Gastrocnemius medialis (tissue), 4 donors: Measurements from ENCODE around the gene OR10H2. TPM values are rescaled to one million over a fixed set of nuclear protein-coding genes. Genes with fewer than 3 reads are reported as not detected.
"Not testable (repeated sequence)": the region's sequence is repeated elsewhere in the genome, so short reads cannot be mapped to it uniquely, and the experiment has no call there.

Experiments used
- ATAC-seq, 2 donors: fragments of 150-250 bp; one replicate each; pipeline ENCODE4 v1.9.1; 2016
- DNase-seq, 2 donors: peaks; one replicate each; pipeline ENCODE4 v3.0.0-alpha.2; 2019
- H3K27ac ChIP-seq, 4 donors: fragments of 200-600 bp; sonication (generic); 1 replicate in 1 of 4; 2 replicates in 3 of 4; pipeline ENCODE4 v1.5.1; 2016 to 2018; ENCODE audit warnings: mild to moderate bottlenecking in 2 of 4, moderate library complexity in 1 of 4
- H3K27me3 ChIP-seq, 3 donors: fragments of 200-600 bp; sonication (generic) in 2 of 3; 1 replicate in 1 of 3; 2 replicates in 2 of 3; pipeline versions ENCODE4 v1.5.1 to v1.6.0; 2016 to 2019; ENCODE audit warnings: mild to moderate bottlenecking in 1 of 3, moderate library complexity in 1 of 3
- H3K36me3 ChIP-seq, 2 donors: fragments of 200-600 bp; sonication (generic) in 1 of 2; one replicate each; pipeline ENCODE4 v1.5.1; 2017 to 2018
- H3K4me1 ChIP-seq, 2 donors: fragments of 200-600 bp; sonication (generic) in 1 of 2; one replicate each; pipeline ENCODE4 v1.5.1; 2016 to 2017; ENCODE audit warnings: mild to moderate bottlenecking in 2 of 2
- H3K4me3 ChIP-seq, 4 donors: fragments of 200-600 bp; sonication (generic) in 3 of 4; 1 replicate in 1 of 4; 2 replicates in 3 of 4; pipeline ENCODE4 v1.5.1; 2016 to 2019; ENCODE audit warnings: mild to moderate bottlenecking in 2 of 4
- H3K9me3 ChIP-seq, 3 donors: fragments of 200-600 bp; sonication (generic) in 2 of 3; 1 replicate in 1 of 3; 2 replicates in 2 of 3; pipeline ENCODE4 v1.5.1; 2016 to 2019
- POLR2A ChIP-seq, 2 donors: fragments of 450-650 bp; IDR thresholded peaks; one replicate each; pipeline ENCODE4 v1.6.1; 2017; ENCODE audit warnings: antibody characterized with exemption in 2 of 2, mild to moderate bottlenecking in 2 of 2, moderate library complexity in 2 of 2
- in situ Hi-C, 4 donors: fragments of 200-750 bp; cut with MboI; loops; one replicate each; pipeline versions ENCODE4 v1.15.0 to v1.8.0; 2017; ENCODE audit warnings: low sequenced_read_pairs in 4 of 4
- intact Hi-C: fragments of 100-400 bp; cut with DNase I; formaldehyde crosslinking; loops from one replicate; pipeline ENCODE4 v1.15.1; 2023; ENCODE audit warnings: low total_unique reads
- total RNA-seq, 4 donors: library from RNA; depleted of rRNA; stranded (reverse); fragments of >200 nt; gene quantifications; one replicate each; pipeline versions ENCODE4 v1.1.0 to v1.2.3, GENCODE V29; 2016
- TF ChIP-seq, protein P1 (sequence below), 5 experiments: fragments of 450-650 bp in 3 of 5; fragments of 200-600 bp in 2 of 5; sonication (generic) in 2 of 5; IDR thresholded peaks in 4 of 5; conservative IDR thresholded peaks in 1 of 5; 1 replicate in 4 of 5; 2 replicates in 1 of 5; pipeline ENCODE4 v1.5.1; 2016 to 2019; ENCODE audit warnings: antibody characterized with exemption in 5 of 5, mild to moderate bottlenecking in 3 of 5, moderate library complexity in 3 of 5

OR10H2 gene, protein sequence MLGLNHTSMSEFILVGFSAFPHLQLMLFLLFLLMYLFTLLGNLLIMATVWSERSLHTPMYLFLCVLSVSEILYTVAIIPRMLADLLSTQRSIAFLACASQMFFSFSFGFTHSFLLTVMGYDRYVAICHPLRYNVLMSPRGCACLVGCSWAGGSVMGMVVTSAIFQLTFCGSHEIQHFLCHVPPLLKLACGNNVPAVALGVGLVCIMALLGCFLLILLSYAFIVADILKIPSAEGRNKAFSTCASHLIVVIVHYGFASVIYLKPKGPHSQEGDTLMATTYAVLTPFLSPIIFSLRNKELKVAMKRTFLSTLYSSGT
- total RNA-seq = not detected

DNA sequence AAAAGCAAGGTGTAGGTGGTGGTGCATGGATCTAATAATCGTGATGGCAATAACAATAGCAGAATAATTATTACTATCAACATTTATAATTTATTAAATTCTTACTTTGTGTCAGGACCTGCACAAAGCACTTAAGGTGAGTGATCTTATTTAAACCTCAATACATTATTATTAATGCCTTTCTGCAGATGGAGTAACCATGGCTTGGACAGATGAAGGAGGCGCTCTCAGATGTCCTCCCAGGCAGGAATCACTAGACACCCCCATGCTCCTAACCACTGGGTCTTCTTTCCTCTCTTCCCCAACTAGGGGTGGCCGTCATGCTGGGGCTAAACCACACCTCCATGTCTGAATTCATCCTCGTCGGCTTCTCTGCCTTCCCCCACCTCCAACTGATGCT lies at the start of gene OR10H2:
TSS of gene OR10H2 (plus strand) at position 301 of the 400 bp plus-strand sequence. CDS start at position 321, 20 bp downstream.
- H3K27ac ChIP-seq = no peak within 1 kb of the TSS
- intact Hi-C loops = no loop called here
- no peaks in the 10 kb centered on the region for H3K27me3 ChIP-seq
- DNase-seq (no peak), ATAC-seq (no peak)
- TF ChIP-seq, protein P1, sequence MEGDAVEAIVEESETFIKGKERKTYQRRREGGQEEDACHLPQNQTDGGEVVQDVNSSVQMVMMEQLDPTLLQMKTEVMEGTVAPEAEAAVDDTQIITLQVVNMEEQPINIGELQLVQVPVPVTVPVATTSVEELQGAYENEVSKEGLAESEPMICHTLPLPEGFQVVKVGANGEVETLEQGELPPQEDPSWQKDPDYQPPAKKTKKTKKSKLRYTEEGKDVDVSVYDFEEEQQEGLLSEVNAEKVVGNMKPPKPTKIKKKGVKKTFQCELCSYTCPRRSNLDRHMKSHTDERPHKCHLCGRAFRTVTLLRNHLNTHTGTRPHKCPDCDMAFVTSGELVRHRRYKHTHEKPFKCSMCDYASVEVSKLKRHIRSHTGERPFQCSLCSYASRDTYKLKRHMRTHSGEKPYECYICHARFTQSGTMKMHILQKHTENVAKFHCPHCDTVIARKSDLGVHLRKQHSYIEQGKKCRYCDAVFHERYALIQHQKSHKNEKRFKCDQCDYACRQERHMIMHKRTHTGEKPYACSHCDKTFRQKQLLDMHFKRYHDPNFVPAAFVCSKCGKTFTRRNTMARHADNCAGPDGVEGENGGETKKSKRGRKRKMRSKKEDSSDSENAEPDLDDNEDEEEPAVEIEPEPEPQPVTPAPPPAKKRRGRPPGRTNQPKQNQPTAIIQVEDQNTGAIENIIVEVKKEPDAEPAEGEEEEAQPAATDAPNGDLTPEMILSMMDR (IDR thresholded peaks at IDR 0.05 in 4 of 5, conservative IDR thresholded peaks at IDR 0.05 in 1 of 5) = no peak
- no peak for TF ChIP-seq POLR2A (IDR thresholded peaks at IDR 0.05)
- H3K9me3 ChIP-seq = no peaks in the 10 kb centered on the region
- in situ Hi-C loops = no loop called here
- no peak within 1 kb of the TSS for H3K4me3 ChIP-seq
- no peaks in the 10 kb centered on the region for H3K4me1 ChIP-seq
- H3K36me3 ChIP-seq = no peaks in the 10 kb centered on the region

DNA sequence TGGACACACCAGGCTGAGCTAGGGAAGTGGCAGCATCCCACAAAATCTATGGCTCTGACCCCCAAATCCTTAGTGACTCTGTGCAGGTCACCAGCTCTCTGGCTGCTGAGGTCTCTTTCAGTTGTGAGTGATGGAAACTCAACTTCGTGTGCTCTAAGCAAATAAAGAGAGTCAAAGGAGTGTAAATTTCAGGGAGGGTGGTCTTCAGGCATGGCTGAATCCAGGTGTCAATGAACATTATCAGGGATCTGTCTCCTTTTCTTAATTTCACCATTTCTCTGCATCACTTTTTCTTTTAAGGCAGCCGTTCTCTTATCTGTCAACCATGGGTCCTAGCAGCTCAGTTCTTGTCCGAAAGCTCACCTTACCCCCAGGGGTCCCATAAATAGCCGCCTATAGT lies 48.7 kb upstream of the OR10H2 start:
- Histone ChIP-seq H3K9me3 (no peaks in the 10 kb centered on the region), H3K4me1 (no peaks in the 10 kb centered on the region), H3K27ac (no peak overlapping the region), H3K27me3 (no peaks in the 10 kb centered on the region), H3K4me3 (no peak overlapping the region), H3K36me3 (no peaks in the 10 kb centered on the region)
- no peak for ATAC-seq
- no peak for DNase-seq
- intact Hi-C loops = no loop called here
- in situ Hi-C loops = no loop called here
- no peak for TF ChIP-seq POLR2A (IDR thresholded peaks at IDR 0.05)
- TF ChIP-seq, protein P1 (IDR thresholded peaks at IDR 0.05 in 4 of 5, conservative IDR thresholded peaks at IDR 0.05 in 1 of 5) = no peak

DNA sequence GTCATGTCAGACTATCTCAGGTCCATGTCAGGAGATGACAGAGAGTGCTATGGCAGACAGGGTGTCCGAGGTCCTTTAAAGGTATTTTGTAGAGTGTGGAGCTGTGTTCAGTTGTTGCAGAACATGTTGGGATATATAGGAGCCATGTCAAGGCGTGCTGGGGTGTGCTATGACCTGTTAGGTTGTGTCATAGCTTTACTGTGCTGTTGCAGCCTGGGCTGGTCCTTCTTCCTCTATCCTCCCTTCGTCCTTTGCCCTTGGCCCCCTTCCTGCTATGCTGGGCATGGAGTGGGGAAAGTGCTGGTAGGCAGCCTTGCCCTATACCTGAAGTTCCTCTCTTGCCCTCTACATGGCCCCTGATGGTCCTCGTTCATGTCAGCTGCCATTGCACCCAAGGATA lies 48.0 kb upstream of the OR10H2 start:
- ATAC-seq, intact Hi-C loops, H3K4me3 ChIP-seq, H3K36me3 ChIP-seq, in situ Hi-C loops, H3K27ac ChIP-seq, H3K4me1 ChIP-seq, H3K9me3 ChIP-seq, H3K27me3 ChIP-seq, DNase-seq: not testable (repeated sequence)

DNA sequence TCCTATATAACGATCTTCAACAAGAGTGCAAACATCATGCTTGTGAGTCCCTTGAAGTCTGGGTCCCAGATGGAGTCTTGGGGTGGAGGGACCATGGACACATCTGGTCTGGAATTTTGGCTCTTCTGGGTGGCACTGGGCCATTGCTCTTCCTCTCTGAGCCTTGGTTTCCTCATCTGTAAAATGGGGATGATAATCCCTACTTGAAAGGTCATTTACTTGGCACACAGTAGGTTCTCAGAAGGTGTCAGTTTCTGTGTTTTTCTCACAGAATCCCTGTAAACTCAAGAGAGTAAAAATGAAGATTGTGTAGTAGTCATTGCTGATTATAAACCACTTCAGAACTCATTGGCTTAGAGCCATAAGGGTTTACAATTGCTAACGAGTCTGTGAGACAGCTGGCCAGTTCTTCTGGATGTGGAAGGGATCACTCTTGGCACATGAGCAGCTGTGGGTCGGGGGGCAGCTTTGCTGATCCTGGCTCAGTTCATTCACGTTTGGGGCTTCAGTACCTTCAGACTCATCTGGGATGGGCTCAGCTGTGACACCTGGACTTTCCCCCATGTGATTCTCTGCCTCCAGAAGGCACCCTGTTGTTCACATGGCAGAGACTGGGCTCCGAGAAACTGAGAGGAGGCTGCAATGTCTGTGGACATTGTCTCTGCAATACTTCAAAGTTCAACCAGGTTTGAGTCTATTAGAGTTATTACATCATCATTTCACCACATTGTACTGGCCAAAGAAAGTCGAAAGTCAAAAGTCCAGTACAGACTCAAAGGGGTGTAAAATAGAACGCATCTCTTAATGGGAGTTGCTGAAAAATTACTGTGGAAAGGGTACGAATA lies 47.1 kb upstream of the OR10H2 start:
- no peaks in the 10 kb centered on the region for H3K9me3 ChIP-seq
- H3K27me3 ChIP-seq = no peaks in the 10 kb centered on the region
- no peaks in the 10 kb centered on the region for H3K4me1 ChIP-seq
- ATAC-seq = no peak
- no peak overlapping the region for H3K27ac ChIP-seq
- in situ Hi-C loops (no loop called here), intact Hi-C loops (no loop called here)
- H3K4me3 ChIP-seq = no peak overlapping the region
- no peak for DNase-seq
- H3K36me3 ChIP-seq = no peaks in the 10 kb centered on the region
- TF ChIP-seq, protein P1 (IDR thresholded peaks at IDR 0.05 in 4 of 5, conservative IDR thresholded peaks at IDR 0.05 in 1 of 5) = no peak
- TF ChIP-seq POLR2A (IDR thresholded peaks at IDR 0.05) = no peak

DNA sequence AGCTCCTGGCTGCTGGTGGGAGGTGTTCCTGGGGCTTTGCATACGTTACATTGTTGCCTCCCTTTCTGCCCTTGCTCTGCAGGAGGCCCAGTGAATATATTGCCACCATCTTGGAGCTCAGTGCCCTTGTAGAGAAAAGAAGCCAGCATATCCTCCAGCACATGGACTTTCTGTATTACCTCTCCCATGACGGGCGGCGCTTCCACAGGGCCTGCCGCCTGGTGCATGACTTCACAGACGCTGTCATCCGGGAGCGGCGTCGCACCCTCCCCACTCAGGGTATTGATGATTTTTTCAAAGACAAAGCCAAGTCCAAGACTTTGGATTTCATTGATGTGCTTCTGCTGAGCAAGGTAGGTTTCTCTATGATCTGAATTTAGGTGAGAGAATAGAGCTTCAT lies 44.4 kb upstream of the OR10H2 start:
- Histone ChIP-seq H3K27me3 (no peaks in the 10 kb centered on the region), H3K4me3 (no peak overlapping the region), H3K9me3 (peaks cover 0 to 6% (median 0%) of the 10 kb centered on the region in 3 donors), H3K36me3 (no peaks in the 10 kb centered on the region), H3K27ac (no peak overlapping the region), H3K4me1 (no peaks in the 10 kb centered on the region)
- ATAC-seq = no peak
- intact Hi-C loops (no loop called here), in situ Hi-C loops (no loop called here)
- no peak for DNase-seq
- TF ChIP-seq, protein P1 (IDR thresholded peaks at IDR 0.05 in 4 of 5, conservative IDR thresholded peaks at IDR 0.05 in 1 of 5) = no peak
- no peak for TF ChIP-seq POLR2A (IDR thresholded peaks at IDR 0.05)
